ENCODE results near the gene CCDC154. TPM values are rescaled to one million over a fixed set of nuclear protein-coding genes. Genes with fewer than 3 reads are reported as not detected.
"Not testable (repeated sequence)": the region's sequence is repeated elsewhere in the genome, so short reads cannot be mapped to it uniquely, and the experiment has no call there.

The CCDC154 gene
- total RNA-seq, 1 donor from 2014 or later, result 0.94 TPM

DNA sequence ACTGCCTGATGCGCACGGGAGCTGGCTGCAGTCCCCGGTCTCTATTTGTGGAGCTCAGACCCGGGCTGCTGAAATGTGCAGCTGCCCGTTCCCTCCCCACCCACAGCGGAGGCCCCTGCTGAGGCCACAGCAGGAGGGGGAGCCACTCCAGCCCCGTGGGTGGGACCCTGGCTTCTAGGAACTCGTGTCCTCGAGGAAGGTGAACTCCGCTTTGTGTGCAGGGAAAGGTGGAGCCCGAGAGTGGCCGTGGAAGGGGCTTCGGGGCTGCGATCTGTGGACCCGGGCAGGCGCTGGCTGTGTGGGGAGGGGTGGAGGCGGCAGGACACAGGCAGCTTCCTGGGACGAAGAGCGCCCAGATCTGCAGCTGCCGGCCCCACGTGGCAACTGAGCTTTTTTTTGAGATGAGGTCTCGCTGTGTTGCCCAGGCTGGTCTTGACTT is 2.9 kb downstream of the CCDC154 start:
- DNase-seq (ENCODE audit: low spot score), result no peak
- intact Hi-C loops (cut with DNase I), result no loop called here

DNA sequence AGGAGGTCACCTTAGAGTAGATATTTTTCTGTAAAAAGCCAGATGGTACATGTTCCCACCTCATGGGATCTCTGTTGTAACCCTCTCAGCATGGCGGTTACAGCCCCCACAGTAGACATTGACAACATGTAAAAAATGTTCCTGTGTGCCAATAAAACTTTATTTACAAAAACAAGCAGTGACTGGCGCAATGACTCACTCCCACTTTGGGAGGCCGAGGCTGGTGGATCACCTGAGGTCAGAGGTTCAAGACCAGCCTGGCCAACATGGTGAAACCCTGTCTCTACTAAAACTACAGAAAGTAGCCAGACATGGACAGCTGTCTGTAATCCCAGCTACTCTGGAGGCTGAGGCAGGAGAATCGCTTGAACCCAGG is 4.7 kb downstream of the CCDC154 start:
- DNase-seq (ENCODE audit: low spot score); intact Hi-C loops (cut with DNase I): not testable (repeated sequence)

DNA sequence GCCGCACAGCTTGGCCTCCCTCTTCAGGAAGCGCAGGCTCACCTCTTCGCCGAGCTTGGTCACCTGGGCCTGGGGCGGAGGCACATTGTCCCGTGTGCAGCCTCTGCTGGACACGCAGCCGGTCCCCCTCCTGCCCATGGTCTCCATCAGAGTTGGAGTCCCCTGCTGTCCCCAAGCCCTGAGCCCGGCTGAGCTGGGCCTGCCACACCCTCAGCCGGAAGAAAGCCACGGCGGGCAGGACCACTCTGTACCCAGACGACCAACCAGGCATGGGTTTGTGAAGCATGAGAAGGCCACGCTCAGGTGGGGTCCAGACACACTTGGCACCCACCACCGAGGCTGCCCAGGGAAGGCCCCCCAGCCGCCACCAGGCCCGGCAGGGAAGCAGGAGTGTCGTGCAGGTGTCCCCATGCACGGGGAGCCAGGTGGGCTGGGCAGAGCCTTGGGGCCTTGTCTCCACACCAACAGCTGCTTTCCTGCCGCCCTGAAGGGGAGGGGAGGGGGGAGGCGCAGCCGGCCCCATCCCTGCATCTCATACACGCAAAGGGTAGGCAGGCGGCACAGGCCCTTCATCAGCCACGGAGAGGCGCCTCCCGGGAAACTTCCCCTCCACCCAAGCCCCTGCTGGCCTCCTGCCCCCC is 5.2 kb downstream of the CCDC154 start:
- no peak for DNase-seq (ENCODE audit: low spot score)
- intact Hi-C loops (cut with DNase I), result no loop called here

DNA sequence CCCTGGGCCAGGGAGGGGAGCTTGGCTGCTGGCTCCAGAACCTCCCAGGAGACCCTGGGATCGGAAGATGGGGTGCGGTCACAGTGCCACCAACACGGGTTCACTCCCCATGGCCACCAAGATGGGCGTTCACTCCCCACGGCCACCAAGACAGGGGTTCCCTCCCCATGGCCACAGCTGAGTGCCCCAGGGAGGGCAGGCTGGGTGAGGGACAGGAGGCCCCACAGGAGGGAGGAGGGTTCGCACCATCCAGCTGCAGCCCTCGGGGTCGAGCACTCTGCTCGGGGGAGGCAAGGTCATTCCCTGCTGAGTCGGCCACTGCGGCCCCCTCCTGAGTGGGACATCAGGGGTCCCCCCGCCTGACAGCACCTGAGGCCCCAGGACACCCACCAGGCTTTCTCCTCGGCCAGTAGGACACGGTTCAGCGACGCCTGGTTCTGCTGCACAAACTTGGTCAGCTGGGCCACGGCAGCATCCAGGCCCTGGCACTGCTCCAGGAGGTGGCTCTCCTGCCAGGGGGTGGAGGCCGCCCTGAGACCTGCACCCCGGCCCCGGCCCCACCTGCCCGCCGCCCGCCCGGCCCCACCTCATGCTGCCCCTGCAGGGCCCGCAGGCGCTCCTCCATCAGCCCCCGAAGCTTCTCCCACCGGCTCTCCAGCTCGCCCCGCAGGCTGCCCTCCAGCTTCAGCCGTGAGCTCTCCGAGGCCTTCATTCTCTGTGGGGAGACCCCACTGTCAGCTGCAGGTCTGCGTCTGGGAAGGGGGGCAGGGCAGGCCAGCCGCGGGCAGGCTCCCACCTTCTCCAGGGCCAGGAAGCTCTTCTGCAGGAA is 5.9 kb downstream of the CCDC154 start:
- no peak for DNase-seq (ENCODE audit: low spot score)
- intact Hi-C loops (cut with DNase I), result no loop called here

DNA sequence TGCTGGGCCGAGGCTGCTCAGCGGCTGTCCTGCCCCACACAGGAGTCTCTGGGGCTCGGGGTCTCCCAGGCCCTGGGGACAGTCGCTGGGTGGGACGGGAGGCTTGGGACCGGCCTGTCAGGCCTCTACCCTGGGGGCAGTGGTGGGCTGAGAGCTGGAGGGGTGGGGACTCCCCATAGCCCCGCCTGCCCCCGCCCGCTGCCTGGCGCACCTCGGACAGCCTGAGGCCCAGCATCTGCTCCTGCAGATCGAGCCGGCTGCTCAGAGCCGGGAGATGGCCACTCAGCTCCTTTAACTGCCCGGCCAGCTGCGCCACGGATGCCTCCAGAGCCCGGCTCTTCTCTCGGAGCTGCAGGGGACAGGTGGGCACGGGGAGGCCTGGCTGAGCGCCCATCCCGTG is 6.8 kb downstream of the CCDC154 start:
- intact Hi-C loops (cut with DNase I), result no loop called here

DNA sequence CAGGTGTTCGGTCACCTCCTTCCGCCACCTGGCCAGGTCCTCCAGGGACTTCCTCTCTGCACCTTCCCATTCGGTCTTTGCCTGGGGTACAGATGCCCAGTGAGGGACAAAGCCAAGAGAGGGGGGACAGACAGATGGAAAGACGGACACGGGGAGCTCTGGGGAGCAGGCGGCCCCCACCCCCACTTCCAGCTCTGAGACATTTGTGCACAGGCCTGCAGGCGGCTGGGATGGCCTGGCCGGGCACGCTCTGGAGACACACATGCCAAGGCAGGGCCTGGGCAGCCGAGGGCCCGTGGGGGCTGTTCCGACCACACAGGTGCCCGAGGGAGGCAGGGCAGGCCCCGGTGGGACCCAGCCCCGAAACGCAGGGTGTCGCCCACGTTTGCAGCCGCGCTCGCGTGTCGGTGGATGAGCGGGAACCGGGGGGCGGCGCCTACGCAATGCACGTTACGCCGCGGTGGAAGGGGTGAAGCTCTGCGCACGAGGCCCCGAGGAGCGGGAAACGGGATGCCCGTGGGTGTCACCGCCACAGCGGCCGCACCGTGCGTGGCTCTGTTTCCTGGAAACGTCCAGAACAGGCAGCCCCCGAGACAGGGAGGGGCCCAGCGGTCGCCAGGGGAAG is 7.5 kb downstream of the CCDC154 start:
- no peak for DNase-seq (ENCODE audit: low spot score)

More for the DNA sequence above, 6.8 kb downstream of the CCDC154 start:
- no peak for DNase-seq (ENCODE audit: low spot score)

DNA sequence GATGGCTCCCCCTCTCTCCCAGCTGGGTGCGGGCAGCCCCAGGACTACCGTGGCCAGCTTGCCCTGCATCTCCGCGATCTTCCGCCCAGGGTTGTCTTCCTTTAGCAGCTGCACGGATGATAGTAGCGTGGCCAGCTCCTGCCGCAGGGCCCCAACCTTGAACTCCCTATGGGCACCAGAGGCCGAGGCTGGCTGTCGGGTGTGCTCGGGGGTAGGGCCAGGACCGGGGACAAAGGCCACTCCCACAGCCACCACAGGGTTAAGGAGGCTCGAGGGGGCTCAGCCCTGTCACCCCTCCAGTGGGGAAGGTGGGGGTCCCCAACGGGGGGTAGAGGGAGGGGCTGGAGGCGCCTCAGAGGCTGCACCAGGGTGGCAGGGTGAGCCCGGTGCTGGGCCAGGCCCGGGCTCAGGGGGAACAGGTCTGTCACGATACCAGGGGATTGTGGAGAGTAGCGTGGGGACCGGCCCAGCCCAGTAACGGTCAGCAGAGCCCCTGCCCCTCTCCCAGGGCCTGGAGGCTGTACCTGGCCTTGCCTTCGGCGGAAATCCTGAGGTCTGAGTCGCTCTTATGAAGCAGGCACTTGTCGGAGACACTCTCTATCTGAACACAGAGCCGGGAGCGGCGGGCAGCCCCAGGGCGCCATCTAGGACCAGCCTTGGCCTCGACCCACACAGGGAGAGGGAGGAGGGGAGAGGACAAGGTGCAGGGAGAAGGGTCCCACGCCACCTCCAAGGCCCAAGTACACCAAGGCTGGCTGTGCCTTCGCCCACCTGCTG is 8.2 kb downstream of the CCDC154 start:
- no peak for DNase-seq (ENCODE audit: low spot score)
- intact Hi-C loops (cut with DNase I), result no loop called here

More for the DNA sequence above, 7.5 kb downstream of the CCDC154 start:
- intact Hi-C loops (cut with DNase I), result no loop called here

DNA sequence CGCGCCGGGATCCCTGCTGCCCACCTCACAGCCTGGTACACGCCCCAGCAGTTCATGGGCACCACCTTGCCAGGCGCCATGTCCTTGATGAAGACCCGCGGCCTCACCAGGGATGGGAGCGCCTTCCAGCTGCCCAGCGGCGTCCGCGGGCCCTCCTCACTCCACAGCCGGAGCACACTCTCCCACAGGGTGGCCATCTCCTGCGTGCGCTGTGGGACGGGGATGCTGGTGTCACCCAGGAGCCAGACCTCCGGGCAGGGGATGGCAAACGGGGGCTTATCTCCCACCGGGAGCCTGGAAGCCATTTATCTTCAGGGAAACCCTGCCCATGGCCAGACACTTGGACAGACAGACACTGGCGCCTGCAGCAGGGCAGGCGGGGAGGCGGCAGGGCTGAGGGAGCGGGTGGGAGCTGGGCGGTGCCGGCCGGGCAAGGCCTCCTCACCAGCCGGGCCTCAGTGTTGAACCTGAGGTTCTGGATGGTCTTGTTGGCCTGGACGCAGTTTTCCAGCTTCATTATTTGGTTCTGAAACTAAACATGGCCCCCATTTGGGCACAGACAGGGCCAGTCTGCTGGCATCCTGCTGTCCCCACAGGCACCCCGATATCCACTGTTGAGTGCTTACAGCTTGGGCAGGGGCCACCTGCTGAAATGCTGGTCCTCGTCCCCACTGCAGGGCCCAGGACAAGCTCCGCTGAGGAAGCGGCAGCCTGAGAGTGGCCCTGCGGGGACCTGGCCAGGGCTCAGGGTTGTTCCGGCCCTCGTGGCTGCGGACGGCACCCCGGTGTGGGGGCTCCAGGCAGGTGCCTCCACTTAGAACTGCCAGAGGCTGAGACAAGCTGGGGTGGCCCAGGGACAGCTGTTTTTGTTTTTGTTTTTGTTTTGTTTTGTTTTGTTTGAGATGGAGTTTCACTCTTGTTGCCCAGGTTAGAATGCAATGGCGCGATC is 9.4 kb downstream of the CCDC154 start:
- DNase-seq (ENCODE audit: low spot score), result no peak
- intact Hi-C loops (cut with DNase I), result no loop called here

DNA sequence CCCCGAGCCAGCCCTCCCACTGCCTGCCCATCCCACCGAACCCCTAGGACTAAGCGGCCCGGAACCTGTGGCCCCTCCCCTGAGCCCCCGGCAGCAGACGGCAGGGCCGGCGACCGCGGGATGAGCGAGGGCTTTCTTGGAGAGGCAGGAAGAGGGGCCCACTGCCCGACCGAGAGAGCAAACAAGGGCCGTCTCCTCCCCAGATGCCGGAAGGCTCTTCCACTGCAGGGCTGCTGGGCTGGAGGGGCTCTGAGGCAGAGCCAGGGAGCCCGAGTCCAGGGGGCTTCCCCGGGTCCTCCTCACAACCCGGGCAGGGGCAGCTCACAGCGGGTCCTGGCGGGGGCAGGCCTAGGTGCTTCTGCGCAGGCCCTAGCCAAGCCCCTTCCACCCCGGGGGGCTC is 10.6 kb downstream of the CCDC154 start:
- intact Hi-C loops (cut with DNase I), result no loop called here
- DNase-seq (ENCODE audit: low spot score), result no peak

DNA sequence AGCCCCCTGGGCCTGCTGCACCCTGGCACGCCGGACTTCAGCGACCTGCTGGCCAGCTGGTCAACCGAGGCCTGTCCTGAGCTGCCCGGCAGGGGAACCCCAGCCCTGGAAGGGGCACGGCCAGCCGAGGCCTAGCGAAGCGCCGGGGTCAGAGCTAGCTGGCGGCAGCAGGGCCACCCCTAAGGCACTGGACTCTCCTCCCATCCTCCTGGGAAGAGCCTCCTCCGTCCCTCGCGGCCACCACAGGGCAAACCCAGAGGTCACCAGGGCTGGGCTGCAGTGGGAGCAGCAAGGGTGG is 11.1 kb downstream of the CCDC154 start:
- intact Hi-C loops (cut with DNase I), result no loop called here
- DNase-seq (ENCODE audit: low spot score), result no peak

DNA sequence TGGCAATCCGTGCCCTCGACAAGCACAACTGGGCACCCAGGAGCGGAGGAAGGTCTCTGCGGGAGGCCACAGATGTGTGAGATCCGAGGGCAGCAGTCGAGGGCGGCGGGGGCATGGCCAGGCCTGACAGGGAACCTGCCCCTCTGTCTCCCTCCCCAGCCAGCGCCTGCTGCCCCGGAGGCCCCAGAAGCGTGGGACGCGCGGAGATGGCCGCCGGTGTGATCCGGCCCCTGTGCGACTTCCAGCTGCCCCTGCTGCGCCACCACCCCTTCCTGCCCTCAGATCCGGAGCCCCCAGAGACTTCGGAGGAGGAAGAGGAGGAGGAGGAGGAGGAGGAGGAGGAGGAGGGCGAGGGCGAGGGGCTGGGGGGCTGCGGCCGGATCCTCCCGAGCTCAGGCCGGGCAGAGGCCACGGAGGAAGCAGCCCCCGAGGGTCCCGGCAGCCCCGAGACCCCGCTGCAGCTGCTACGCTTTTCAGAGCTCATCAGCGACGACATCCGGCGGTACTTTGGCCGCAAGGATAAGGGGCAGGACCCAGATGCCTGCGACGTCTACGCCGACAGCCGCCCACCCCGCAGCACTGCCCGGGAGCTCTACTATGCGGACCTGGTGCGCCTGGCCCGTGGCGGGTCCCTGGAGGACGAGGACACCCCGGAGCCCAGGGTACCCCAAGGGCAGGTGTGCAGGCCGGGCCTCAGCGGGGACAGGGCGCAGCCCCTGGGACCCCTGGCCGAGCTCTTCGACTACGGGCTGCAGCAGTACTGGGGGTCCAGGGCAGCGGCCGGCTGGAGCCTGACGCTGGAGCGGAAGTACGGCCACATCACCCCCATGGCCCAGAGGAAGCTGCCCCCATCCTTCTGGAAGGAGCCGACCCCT is 11.7 kb downstream of the CCDC154 start:
- no peak for DNase-seq (ENCODE audit: low spot score)

DNA sequence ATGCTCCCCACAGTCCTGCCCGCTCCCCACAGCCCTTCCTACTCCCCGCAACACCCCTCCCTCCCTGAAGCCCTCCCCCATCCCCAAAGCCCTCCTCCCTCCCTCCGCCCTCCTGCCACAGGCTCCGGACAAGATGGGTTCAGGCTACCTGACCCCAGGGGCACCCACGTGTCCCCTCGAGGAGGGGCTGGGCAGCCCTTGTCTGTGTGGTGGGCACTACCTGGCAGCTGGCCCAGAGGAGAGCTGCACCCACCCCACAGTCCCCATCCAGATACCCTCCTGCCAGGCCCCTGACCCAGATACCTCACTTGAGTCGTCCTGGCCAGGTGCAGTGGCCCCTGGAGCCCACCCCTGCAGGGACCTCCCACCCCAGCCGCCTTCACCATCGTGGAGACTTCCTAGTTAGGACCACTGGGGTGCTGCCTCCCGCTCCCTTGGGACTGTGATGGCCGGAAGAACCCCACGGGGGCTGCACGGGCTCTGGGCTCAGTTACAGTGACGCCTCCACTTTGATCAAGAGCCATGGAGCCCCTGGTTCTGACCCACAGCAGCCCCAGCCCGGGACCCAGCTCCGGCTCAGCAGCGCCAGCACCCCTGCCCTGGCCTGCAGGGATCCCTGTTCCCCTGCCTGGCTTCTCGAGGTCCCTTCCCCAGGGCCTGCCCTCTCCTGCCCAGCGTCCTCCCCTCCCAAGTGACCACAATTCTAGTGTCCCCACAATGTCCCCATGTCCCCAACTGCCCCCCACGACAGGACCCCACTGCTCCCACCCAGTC is 12.7 kb downstream of the CCDC154 start:
- no peak for DNase-seq (ENCODE audit: low spot score)
- intact Hi-C loops (cut with DNase I), result no loop called here

More for the DNA sequence above, 11.7 kb downstream of the CCDC154 start:
- intact Hi-C loops (cut with DNase I), result no loop called here

DNA sequence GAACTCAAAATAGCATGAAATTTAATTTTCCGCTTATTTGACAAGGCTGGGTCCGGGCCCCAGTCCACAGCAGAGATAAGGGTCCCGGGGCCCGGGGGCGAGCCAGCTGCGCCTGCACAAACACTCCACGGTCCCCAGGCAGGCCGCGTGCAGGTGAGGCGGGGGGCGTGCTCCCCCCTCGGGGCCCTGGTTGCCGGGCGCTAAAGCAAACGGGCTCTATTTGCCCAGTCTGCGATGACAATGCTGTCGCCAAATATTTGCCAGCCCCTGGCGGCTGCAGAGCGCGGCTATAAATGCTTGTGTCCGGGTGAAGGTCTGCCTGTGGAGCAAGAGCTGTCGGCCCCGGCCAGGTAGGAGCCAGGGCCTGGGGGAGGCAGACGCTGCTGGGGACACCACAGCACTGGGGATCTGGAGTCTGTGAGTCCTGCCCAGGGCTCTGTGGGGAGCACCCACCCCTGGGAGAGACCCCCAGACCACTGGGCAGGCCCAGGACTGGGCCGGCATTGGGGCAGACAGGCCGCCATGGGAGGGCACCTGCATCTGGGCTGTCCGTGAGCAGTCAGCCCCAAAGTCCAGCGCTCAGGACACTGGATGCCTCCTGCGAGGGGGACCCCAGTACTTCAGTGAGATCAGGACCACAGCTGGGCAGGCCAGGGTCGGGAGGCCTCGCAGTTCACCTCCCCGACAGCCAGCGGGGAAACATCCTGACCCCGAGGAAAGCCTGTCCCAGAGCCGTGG is 13.4 kb downstream of the CCDC154 start, which contains the start of gene PERCC1:
Gene PERCC1 (plus strand): TSS at position 320 of the 738 bp plus-strand sequence. CDS start 1,516 bp downstream, outside the sequence.
- DNase-seq (ENCODE audit: low spot score), result no peak
- intact Hi-C loops (cut with DNase I), result no loop called here

DNA sequence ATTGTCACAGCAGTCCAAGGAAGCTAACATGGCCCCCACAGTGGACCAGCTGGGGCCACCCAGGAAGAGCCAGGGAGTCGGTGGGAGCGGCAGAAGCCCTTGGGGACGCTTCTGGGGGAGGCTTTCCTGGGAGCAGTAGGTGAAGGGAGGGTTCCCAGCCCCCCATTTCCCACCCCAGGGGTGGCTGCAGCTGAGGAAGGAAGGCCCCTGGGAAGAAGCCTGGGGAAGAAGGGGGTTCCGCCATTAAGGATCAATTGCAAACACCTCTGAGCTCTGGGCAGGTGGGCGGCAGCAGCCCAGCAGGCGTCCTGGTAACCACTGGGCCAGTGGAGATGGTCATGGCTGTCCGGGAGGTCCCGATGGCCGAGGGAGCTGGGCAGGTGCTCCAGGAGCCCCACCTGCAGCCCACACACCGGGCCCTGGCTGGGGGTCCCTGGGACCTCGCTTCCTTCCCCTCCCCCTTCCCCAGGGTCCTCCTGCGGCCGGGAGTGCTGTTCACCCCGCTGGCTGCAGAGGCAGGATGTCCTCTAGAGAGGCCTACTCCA is 14.1 kb downstream of the CCDC154 start:
- intact Hi-C loops (cut with DNase I), result no loop called here
- no peak for DNase-seq (ENCODE audit: low spot score)

DNA sequence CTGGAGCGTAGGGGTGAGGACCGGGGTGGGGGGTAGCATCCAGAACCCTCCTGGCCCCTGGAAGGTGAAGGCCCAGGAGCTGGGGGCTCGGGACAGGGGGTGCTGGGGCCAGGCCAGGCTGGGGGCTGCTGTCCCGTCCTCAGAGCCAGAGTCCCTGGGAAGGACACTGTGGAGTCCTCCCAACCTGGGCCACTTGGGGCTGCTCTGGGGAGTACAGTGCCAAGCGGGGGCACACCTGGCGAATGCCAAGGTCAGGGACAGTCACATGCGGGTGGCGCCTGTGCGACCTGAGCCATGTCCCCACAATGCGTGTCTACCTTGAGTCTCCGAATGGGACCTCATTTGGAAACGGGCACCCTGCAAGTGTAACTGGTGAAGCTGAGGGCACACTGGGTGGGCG is 14.7 kb downstream of the CCDC154 start:
- intact Hi-C loops (cut with DNase I), result no loop called here
- DNase-seq (ENCODE audit: low spot score), result no peak

DNA sequence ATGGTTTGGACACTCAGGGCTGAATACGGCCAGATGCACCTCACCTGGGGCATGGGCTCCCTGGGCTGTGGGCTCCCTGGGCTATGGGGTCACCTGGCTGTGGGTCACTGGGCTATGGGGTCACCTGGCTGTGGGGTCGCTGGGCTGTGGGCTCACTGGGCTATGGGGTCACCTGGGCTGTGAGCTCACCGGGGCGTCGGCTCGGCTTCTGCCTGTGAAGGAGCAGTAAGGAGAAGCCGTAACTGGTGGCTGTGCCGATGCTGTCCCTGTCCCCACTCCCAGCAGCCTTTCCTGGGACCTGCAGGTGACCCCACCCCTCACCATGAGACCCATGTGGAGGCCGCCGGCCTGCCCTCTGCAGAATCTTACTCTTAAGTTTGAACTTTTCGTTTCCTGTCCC is 15.3 kb downstream of the CCDC154 start:
- intact Hi-C loops (cut with DNase I), result no loop called here
- DNase-seq (ENCODE audit: low spot score), result no peak

Measured in cardiac septum (tissue), 1 donor.